Transverse colon (tissue), 4 donors: ENCODE measurements around the gene KANTR. TPM values are rescaled to one million over a fixed set of nuclear protein-coding genes. Genes with fewer than 3 reads are reported as not detected.

Experiments
- DNase-seq: peaks from one replicate; pipeline ENCODE4 v3.0.0-alpha.2; 2019
- H3K27ac ChIP-seq, 4 donors: fragments of 200-600 bp; sonication (generic); 2 replicates each; pipeline ENCODE4 v1.5.1; 2016 to 2018; ENCODE audit warnings: inconsistent platforms in 4 of 4
- H3K27me3 ChIP-seq: fragments of 200-600 bp; sonication (generic); 2 replicates; pipeline ENCODE4 v1.5.1; 2017; ENCODE audit warnings: inconsistent platforms
- H3K36me3 ChIP-seq, 4 donors: fragments of 200-600 bp; sonication (generic); 2 replicates each; pipeline ENCODE4 v1.5.1; 2017 to 2019; ENCODE audit warnings: inconsistent platforms in 4 of 4
- H3K4me1 ChIP-seq, 4 donors: fragments of 200-600 bp; sonication (generic); 2 replicates each; pipeline ENCODE4 v1.5.1; 2017 to 2020; ENCODE audit warnings: inconsistent platforms in 4 of 4
- H3K4me3 ChIP-seq, 4 donors: fragments of 200-600 bp; sonication (generic); 1 replicate in 1 of 4; 2 replicates in 3 of 4; pipeline versions ENCODE4 v1.5.1 to v1.6.1; 2017 to 2019; ENCODE audit warnings: inconsistent platforms in 4 of 4
- H3K9me3 ChIP-seq, 2 donors: fragments of 200-600 bp; sonication (generic); 2 replicates each; pipeline ENCODE4 v1.5.1; 2017 to 2019; ENCODE audit warnings: inconsistent platforms in 2 of 2
- EP300 ChIP-seq: sonication (generic); formaldehyde crosslinking; IDR thresholded peaks from one replicate; pipeline ENCODE4 v1.6.1; 2017; ENCODE audit warnings: antibody characterized with exemption, low read depth
- POLR2A ChIP-seq: fragments of 450-650 bp; IDR thresholded peaks from one replicate; pipeline ENCODE4 v1.6.1; 2016; ENCODE audit warnings: antibody characterized with exemption, mild to moderate bottlenecking, moderate library complexity
- POLR2AphosphoS5 ChIP-seq, 3 donors: sonication (generic); formaldehyde crosslinking; IDR thresholded peaks; one replicate each; pipeline ENCODE4 v1.6.1; 2016; ENCODE audit warnings: antibody characterized with exemption in 3 of 3
- WGBS, 2 donors: methylation state at CpG; one replicate each; pipeline ENCODE4 v1.1.5; 2018; ENCODE audit warnings: low coverage in 1 of 2; 5-methylcytosine and 5-hydroxymethylcytosine counted together
- in situ Hi-C, 4 donors: fragments of 200-750 bp; cut with MboI; loops; one replicate each; pipeline versions ENCODE4 v1.15.0 to v1.15.1; 2017; ENCODE audit warnings: low sequenced_read_pairs in 3 of 4, low pct_ligation_motif_present in 1 of 4, low pct_unique_long_range_greater_than_20kb in 1 of 4
- intact Hi-C: fragments of 100-400 bp; cut with DNase I; formaldehyde crosslinking; loops from one replicate; pipeline ENCODE4 v1.15.1; 2023; ENCODE audit warnings: low total_unique reads
- total RNA-seq, 4 donors: library from RNA; depleted of rRNA; stranded (reverse); fragments of >200 nt; gene quantifications; one replicate each; pipeline ENCODE4 v1.1.0, GENCODE V29; 2016
- TF ChIP-seq, protein P1 (sequence below), 5 experiments: fragments of 200-600 bp in 3 of 5; fragments of 450-650 bp in 2 of 5; sonication (generic) in 3 of 5; IDR thresholded peaks; 1 replicate in 2 of 5; 2 replicates in 3 of 5; pipeline ENCODE4 v1.5.1; 2016 to 2017; ENCODE audit warnings: antibody characterized with exemption in 5 of 5, inconsistent platforms in 3 of 5, mild to moderate bottlenecking in 2 of 5, moderate library complexity in 1 of 5

The KANTR gene
- total RNA-seq, 4 donors from 2014 or later: 13.4 to 141 (median 17.9) TPM

DNA sequence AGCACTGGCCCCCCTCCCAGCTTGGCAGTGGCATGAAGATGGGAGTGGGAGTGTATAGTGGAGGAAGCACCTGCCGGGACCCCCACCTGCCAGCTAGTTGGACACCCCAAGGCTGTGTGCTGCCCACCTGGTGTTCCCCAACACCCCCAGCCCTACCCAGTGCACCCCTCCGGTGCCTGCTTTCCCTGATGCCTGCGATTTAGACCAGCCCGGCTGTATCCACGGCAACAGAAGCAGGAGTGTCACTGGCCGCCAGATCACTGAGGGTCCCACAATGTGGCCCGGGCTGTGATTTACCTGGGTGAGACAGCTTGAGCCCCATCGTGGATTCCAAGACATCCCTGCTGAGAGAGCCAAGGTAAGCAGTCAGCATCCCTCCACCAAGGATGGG, 44.8 kb upstream of the KANTR start:
- Histone ChIP-seq H3K27me3 (no peaks in the 10 kb centered on the region), H3K4me1 (no peaks in the 10 kb centered on the region), H3K27ac (peak overlapping the region in 1 of 4 donors; percentile 14), H3K36me3 (no peaks in the 10 kb centered on the region), H3K4me3 (peak overlapping the region in 3 of 4 donors; percentile 28 to 44 (median 32)), H3K9me3 (no peaks in the 10 kb centered on the region)
- in situ Hi-C loops (no loop called here), intact Hi-C loops (no loop called here)
- WGBS, 2 donors: 72% methylated on average over 3 of the region's 8 CpGs; no CpG with 5 or more reads in 1 of the 2 donors
- DNase-seq: no peak
- no peak for TF ChIP-seq POLR2AphosphoS5 (IDR thresholded peaks at IDR 0.05)
- no peak for TF ChIP-seq EP300
- TF ChIP-seq POLR2A: no peak
- TF ChIP-seq, protein P1, sequence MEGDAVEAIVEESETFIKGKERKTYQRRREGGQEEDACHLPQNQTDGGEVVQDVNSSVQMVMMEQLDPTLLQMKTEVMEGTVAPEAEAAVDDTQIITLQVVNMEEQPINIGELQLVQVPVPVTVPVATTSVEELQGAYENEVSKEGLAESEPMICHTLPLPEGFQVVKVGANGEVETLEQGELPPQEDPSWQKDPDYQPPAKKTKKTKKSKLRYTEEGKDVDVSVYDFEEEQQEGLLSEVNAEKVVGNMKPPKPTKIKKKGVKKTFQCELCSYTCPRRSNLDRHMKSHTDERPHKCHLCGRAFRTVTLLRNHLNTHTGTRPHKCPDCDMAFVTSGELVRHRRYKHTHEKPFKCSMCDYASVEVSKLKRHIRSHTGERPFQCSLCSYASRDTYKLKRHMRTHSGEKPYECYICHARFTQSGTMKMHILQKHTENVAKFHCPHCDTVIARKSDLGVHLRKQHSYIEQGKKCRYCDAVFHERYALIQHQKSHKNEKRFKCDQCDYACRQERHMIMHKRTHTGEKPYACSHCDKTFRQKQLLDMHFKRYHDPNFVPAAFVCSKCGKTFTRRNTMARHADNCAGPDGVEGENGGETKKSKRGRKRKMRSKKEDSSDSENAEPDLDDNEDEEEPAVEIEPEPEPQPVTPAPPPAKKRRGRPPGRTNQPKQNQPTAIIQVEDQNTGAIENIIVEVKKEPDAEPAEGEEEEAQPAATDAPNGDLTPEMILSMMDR (IDR thresholded peaks at IDR 0.05): no peak

DNA sequence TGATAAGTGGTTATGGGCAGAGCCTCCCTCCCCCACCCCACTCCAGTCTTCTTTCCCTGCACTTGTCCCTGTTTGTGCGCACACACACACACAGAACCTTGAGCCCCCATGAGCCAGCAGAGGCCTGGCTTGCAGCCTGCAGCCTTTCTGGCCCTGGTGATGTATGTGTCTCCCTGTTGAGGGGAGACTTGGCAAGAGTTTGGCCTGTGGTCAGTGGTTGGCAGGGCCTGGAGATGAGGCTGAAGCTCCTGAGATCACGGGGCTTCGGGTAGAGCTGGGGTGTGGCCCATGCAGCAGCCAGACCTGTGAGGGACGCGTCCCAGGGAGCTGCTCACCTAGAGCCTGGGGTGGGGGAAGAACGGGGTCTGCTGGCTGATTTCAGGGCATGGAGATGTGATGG, 43.1 kb upstream of the KANTR start:
- no peak for TF ChIP-seq POLR2A
- no peak for TF ChIP-seq POLR2AphosphoS5 (IDR thresholded peaks at IDR 0.05)
- TF ChIP-seq, protein P1 (IDR thresholded peaks at IDR 0.05): no peak
- TF ChIP-seq EP300: no peak
- Histone ChIP-seq H3K36me3 (no peaks in the 10 kb centered on the region), H3K9me3 (no peaks in the 10 kb centered on the region), H3K4me1 (no peaks in the 10 kb centered on the region), H3K27ac (no peak overlapping the region), H3K27me3 (no peaks in the 10 kb centered on the region), H3K4me3 (no peak overlapping the region)
- 72% methylated on average over 6 of the region's 6 CpGs; no CpG with 5 or more reads in 1 of the 2 donors for WGBS, 2 donors
- no peak for DNase-seq
- in situ Hi-C loops: no loop called here
- intact Hi-C loops: no loop called here

DNA sequence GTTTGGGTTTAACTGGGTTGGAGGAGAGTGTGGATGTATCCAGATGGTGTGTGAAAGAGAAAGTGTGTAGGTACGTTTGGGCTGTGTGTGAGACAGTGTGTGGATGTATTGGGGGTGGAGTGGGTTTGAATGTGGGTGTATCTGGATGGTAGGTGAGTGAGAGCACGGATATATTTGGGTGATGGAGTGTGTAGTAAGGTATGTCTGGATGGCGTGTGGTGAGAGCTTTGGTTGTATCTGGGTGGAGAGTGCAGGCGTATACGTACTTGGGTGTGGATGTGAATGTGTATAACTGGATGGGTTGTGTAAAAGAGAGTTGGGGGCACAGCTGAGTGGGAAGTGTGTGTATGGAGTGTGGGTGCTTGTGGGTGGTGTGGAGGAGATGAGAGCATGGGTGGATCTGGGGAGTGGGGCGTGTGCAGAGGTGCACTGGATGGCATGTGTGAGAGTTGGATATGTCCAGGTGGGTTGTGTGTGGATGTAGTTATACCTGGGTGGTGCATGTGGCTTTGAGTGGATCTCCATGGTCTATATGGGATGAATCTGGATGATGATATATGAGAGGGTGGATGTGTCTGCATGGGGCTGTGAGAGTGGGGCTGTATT, 38.6 kb upstream of the KANTR start:
- H3K9me3 ChIP-seq: no peaks in the 10 kb centered on the region
- TF ChIP-seq POLR2AphosphoS5 (IDR thresholded peaks at IDR 0.05) (no peak), EP300 (no peak), POLR2A (no peak)
- TF ChIP-seq, protein P1 (IDR thresholded peaks at IDR 0.05): no peak
- no peak overlapping the region for H3K4me3 ChIP-seq
- intact Hi-C loops: no loop called here
- H3K27me3 ChIP-seq: no peaks in the 10 kb centered on the region
- DNase-seq: no peak
- in situ Hi-C loops: no loop called here
- 76 to 82% methylated on average over 6 of the region's 6 CpGs for WGBS, 2 donors
- H3K4me1 ChIP-seq: no peaks in the 10 kb centered on the region
- H3K27ac ChIP-seq: no peak overlapping the region
- H3K36me3 ChIP-seq: no peaks in the 10 kb centered on the region

DNA sequence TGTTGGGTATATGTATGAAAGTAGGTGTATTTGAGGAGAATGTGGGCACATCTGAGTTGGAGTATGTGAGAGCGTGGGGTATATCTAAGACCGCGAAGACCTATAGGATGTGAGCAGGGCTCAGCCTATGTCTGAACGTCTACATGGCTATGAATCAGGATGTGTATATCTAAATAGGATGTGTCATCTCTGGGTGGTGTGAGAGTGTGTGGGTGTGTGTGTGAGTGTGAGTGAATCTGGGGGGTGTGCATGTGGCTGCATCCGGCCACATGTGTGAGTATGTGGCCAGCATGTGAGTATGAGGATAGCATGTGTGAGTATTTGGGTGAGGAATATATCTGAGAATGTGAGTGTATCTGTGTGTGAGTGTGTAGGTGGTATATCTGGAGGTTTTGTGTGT, 37.6 kb upstream of the KANTR start:
- no peak overlapping the region for H3K4me3 ChIP-seq
- H3K27ac ChIP-seq: no peak overlapping the region
- H3K36me3 ChIP-seq: no peaks in the 10 kb centered on the region
- DNase-seq: no peak
- WGBS, 2 donors: 86% methylated on average over 5 of the region's 5 CpGs; no CpG with 5 or more reads in 1 of the 2 donors
- H3K27me3 ChIP-seq: no peaks in the 10 kb centered on the region
- no peaks in the 10 kb centered on the region for H3K4me1 ChIP-seq
- no peaks in the 10 kb centered on the region for H3K9me3 ChIP-seq
- in situ Hi-C loops: no loop called here
- no peak for TF ChIP-seq POLR2A
- TF ChIP-seq POLR2AphosphoS5 (IDR thresholded peaks at IDR 0.05): no peak
- TF ChIP-seq, protein P1 (IDR thresholded peaks at IDR 0.05): no peak
- TF ChIP-seq EP300: no peak
- intact Hi-C loops: no loop called here
